HG02885 (cell line): Measurements from ENCODE around the gene SLC49A3.
"Not testable (repeated sequence)": the region's sequence is repeated elsewhere in the genome, so short reads cannot be mapped to it uniquely, and the experiment has no call there.

Source experiments
- ATAC-seq: cut with Tn5 transposase; IDR thresholded peaks from one replicate; pipeline ENCODE4 v1.9.1; 2021; ENCODE audit warnings: mild to moderate bottlenecking; ENCODE audit not compliant: unreplicated experiment, poor library complexity

Gene SLC49A3

DNA sequence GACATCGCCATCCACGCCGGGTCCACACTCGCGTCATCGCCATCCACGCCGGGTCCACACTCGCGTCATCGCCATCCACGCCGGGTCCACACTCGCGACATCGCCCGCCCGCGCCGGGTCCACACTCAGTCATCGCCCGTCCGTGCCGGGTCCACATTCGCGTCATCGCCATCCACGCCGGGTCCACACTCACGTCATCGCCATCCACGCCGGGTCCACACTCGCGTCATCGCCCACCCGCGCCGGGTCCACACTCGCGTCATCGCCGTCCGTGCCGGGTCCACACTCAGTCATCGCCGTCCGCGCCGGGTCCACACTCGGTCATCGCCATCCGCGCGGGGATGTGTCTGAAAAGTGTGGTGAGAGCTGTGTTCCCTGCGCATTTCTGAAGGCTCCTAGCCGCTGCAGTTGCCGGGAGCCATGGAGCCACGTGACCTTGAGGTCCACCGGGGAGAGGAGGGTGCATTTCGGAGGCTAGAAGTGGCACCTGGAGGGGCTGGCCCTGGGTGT, 34.0 kb upstream of the SLC49A3 start:
- no peak for ATAC-seq

GRCh38 chr4:722169-722725, 33.3 kb upstream of the SLC49A3 start:
- ATAC-seq, result no peak

GRCh38 chr4:721261-722168, 32.6 kb upstream of the SLC49A3 start:
- ATAC-seq, result no peak

GRCh38 chr4:720111-720860, 31.3 kb upstream of the SLC49A3 start:
- no peak for ATAC-seq

DNA sequence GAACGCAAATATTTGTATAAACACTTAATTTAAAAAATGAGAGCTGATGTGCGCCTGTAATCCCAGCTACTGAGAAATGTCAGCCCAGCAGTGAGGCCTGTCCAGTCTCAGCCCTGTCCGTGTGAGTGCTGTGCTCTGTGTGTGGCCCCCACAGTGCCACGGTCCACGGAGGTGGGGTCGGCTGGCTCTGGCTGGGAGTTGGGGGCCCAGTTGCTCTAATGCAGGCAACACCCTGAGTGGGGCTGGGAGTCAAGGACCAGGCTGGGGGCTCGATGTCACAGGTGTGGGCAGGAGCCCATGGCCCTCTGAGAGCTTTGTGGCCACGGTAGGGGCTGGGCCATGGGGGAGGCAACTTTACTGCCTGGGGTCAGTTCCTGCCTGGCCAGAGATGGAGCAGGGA, 29.5 kb upstream of the SLC49A3 start:
- ATAC-seq, result no peak

GRCh38 chr4:717601-718320, 28.8 kb upstream of the SLC49A3 start:
- no peak for ATAC-seq

- ATAC-seq, result no peak
Measured at GRCh38 chr4:714087-714486, 25.1 kb upstream of the SLC49A3 start.

DNA sequence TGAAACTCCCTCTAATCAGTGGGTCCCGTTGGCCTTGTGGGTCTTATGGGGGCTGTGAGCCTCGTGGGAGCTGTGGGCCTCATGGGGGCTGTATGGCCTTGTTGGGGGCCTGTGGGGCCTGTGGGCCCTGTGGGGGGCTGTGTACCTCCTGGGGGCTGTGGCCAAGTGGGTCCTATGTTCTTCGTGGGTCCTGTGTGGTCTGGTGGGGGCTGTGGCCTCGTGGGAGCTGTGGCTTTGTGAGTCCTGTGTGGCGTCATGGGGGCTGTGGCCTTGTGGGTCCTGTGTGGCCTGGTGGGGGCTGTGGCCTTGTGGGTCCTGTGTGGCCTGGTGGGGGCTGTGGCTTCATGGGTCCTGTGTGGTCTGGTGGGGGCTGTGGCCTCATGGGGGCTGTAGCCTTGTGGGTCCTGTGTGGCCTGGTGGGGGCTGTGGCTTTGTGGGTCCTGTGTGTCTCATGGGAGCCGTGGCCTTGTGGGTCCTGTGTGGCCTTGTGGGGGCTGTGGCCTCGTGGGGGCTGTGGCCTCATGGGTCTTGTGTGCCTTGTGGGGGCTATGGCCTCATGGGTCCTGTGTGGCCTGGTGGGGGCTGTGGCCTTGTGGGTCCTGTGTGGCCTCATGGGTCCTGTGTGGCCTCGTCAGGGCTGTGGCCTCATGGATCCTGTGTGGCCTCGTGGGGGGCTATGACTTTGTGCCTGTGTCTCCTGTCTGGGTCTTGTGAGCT, 24.1 kb upstream of the SLC49A3 start:
- ATAC-seq, result no peak

DNA sequence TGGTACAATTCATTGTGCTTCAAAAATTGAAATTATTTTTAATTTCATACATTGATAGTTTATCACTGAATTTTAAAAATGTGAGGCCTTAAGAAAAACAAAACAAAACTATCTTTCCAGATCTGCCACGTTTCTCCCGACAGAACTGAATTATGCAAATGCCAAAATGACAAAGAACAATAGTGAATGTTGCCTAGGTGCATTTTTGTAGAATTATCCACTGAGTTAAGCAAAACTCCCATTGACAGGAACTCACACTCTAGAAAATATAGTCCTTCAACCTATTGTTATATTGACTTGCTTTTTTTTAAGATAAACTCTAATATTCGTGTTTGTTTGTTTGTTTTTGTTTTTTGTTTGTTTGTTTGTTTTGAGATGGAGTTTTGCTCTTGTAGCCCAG, 23.1 kb upstream of the SLC49A3 start:
- no peak for ATAC-seq

- ATAC-seq, result no peak
Measured at GRCh38 chr4:710916-711315, 22.0 kb upstream of the SLC49A3 start.

DNA sequence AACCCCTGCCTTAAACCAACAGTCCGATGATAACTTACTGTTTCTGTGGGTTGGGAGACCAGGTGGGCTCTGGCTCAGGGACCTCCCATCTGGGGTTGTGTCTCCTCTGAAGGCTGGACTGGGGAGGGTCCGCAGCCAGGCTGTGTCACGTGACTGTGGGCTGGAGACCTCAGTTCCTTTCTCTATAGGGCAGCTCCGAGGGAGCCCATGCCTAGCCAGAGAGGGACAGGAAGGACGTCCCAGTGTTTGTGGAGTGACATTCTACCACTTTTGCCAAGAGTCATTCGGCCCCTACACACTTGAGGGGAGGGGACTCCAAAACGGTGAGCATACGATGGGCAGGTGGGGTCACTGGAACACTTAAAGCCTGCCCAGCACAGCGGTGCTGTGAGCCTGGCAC, 21.2 kb upstream of the SLC49A3 start:
- ATAC-seq, result no peak

DNA sequence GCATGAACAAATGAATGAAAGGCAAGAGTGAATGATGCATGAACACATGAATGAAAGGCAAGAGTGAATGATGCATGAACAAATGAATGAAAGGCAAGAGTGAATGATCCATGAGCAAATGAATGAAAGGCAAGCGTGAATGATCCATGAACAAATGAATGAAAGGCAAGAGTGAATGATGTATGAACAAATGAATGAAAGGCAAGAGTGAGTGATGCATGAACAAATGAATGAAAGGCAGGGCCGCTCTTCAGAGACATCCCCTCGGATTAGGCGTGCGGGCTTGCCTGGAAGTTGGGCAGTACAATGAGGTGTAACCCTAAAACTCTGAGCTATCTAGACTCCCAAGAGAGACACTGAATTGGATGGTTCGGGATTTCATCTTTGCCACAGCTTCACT, 20.4 kb upstream of the SLC49A3 start:
- no peak for ATAC-seq

GRCh38 chr4:708631-708933, 19.6 kb upstream of the SLC49A3 start:
- ATAC-seq, result no peak

DNA sequence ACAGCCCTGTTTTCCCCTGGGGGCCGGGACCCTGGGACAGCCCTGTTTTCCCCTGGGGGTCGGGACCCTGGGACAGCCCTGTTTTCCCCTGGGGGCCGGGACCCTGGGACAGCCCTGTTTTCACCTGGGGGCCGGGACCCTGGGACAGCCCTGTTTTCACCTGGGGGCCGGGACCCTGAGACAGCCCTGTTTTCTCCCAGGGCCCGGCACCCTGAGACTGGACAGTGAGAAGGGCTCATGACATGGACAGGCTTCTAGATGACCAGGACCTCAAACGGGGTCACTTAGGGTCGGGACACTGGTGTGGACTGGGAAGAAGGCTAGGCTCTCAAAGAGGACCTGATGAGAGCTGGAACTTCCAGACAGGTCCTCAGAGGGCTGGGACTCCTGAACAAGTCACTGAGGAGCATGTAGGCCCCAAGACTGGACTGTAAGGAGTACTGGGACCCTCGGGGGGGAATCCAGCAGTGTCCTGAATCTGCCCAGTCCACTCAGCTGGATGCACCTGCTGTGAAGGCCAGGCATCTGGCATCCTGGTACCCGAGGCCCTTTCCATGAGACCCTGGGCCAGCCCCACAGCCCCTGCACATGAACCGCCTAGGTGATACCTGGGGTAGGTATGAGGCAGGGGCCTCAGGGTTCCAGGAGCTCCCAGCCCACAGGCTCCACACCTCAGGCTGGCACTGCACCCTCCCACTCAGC, 19.1 kb upstream of the SLC49A3 start:
- ATAC-seq, result no peak

GRCh38 chr4:706834-707598, 18.1 kb upstream of the SLC49A3 start:
- no peak for ATAC-seq

DNA sequence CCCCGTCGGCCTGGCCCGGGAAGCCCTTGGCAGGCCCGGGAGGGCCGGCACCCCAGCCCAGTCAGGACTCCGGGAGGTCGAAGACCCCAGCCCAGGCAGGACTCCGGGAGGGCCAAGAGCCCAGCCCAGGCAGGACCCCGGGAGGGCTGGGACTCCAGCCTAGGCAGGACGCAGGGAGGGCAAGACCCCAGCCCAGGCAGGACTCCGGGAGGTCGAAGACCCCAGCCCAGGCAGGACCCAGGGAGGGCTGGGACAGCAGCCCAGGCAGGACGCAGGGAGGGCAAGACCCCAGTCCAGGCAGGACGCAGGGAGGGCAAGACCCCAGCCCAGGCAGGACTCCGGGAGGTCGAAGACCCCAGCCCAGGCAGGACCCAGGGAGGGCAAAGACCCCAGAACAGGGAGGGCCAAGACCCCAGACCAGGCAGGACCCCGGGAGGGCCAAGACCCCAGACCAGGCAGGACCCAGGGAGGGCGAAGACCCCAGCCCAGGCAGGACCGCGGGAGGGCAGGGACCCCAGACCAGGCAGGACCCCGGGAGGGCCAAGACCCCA, 17.2 kb upstream of the SLC49A3 start:
- not testable (repeated sequence) for ATAC-seq

DNA sequence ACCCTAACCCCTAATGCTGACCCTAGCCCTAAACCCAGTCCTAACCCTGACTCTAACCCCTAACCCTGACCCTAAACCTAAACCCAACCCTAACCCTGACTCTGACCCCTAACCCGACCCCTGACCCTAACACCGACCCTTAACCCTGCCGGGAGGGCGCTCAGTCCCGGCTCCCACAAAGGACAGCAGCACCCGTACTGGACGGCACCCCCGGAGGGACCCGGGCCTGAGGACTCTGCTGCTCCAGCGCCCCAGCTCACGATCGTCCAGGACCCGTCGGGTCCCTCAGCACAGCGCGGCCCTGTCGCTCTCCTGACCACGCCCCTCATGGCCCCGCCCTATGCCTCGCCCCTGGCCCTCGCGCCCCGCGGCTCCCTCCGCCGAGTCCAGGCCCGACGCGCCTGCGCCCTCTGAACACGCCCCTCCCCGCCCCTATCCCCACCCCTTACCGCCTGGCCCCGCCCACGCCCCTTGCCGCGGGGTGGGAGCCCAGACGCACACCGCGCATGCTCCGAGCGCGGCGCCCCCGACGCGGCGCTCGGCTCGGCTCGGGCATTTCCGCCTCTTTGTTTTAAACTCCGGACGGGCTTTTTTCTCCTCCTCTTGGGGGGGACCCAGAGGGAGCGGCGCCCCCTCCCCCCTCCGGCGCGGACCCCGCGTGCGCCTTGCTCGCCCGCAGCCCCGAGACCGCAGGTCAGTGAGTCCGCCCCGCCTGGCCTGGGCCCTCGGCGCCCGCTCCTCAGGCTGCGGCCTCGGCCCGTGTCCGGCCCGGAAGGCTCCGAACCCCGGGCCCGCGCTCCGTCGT, 16.5 kb upstream of the SLC49A3 start, which contains the start of gene PCGF3:
PCGF3 (plus strand) TSS at position 555 of the 805 bp plus-strand sequence. CDS start 27,849 bp downstream, outside the sequence.
- peak; percentile 94 for ATAC-seq

GRCh38 chr4:704971-705277, 16.0 kb upstream of the SLC49A3 start:
- no peak for ATAC-seq
